Measurements from ENCODE around the gene PHTF2.

PHTF2 gene

DNA sequence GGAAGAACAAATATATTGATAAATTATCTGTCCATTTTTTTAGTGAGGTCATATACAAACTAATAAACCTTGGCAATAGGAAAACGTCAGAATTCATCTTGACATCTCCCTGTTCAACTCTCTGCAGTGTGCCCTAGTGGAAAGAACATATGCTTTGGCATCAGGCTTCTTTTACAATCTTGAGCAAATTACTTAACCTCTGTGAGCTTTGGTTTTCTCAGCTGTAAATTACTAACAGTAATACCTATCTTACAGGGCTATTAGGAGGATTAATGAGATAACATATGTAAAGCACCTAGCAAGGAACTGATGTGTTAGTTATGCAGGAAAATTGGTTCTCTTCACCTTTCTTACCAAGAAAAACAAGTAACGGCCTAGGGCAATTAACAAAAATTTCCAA is 161.8 kb downstream of the PHTF2 start:
- Histone ChIP-seq H3K4me3 (replicated peaks; ENCODE audit: low read depth, low read length) (no peak overlapping the region), H3K27me3 (replicated peaks; ENCODE audit: control insufficient read depth, insufficient read depth, low read length) (no peaks in the 10 kb centered on the region), H3K36me3 (ENCODE audit: control insufficient read depth, insufficient read depth, low read length) (no peaks in the 10 kb centered on the region)
- TF ChIP-seq, protein P1, sequence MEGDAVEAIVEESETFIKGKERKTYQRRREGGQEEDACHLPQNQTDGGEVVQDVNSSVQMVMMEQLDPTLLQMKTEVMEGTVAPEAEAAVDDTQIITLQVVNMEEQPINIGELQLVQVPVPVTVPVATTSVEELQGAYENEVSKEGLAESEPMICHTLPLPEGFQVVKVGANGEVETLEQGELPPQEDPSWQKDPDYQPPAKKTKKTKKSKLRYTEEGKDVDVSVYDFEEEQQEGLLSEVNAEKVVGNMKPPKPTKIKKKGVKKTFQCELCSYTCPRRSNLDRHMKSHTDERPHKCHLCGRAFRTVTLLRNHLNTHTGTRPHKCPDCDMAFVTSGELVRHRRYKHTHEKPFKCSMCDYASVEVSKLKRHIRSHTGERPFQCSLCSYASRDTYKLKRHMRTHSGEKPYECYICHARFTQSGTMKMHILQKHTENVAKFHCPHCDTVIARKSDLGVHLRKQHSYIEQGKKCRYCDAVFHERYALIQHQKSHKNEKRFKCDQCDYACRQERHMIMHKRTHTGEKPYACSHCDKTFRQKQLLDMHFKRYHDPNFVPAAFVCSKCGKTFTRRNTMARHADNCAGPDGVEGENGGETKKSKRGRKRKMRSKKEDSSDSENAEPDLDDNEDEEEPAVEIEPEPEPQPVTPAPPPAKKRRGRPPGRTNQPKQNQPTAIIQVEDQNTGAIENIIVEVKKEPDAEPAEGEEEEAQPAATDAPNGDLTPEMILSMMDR (IDR thresholded peaks at IDR 0.05; ENCODE audit: insufficient read depth, low read length, poor library complexity, severe bottlenecking), result no peak
- no peak for DNase-seq (ENCODE audit: extremely low read depth, insufficient read length)

DNA sequence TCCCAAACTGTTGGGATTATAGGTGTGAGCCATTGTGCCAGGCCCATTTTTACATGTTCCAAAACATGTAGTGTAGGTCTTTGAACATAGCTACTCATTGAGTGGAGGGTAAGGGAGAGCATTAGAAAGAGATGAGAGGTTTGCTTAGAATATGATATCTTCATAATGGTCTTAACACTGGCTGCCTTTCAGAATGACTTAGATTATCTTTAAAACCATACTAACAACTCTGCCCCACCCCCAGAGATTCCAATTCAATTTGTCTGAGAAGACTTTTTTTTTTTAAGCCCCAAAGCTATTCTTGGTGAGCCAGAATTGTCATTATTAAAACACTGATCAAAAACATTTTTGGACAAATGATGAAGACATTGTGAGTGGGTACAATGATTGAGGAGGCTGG is 168.9 kb downstream of the PHTF2 start:
- TF ChIP-seq, protein P1 (IDR thresholded peaks at IDR 0.05; ENCODE audit: insufficient read depth, low read length, poor library complexity, severe bottlenecking), result no peak
- DNase-seq (ENCODE audit: extremely low read depth, insufficient read length), result no peak
- Histone ChIP-seq H3K4me3 (replicated peaks; ENCODE audit: low read depth, low read length) (no peak overlapping the region), H3K36me3 (ENCODE audit: control insufficient read depth, insufficient read depth, low read length) (no peaks in the 10 kb centered on the region; the same call in 1 of the 2 replicates), H3K27me3 (replicated peaks; ENCODE audit: control insufficient read depth, insufficient read depth, low read length) (no peaks in the 10 kb centered on the region)

DNA sequence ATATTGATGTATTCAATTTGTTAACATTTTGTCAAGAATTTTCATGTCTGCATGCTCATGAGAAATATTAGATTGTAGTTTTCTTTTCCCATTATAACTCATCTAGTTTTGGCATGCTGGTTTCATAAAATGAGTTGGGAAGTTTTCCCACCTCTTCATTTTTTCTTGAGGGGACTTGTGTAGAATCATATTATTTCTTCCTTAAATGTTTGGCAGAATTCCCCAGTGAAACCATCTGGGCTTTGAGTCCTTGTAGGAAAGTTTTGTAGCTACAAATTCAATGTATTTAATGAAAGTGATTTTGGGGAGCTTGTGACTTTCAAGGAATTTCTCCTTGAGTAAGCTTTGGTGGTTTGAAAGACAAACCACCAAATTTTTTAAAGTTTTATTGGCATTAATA is 173.2 kb downstream of the PHTF2 start:
- TF ChIP-seq, protein P1 (IDR thresholded peaks at IDR 0.05; ENCODE audit: insufficient read depth, low read length, poor library complexity, severe bottlenecking), result no peak
- Histone ChIP-seq H3K4me3 (replicated peaks; ENCODE audit: low read depth, low read length) (no peak overlapping the region), H3K27me3 (replicated peaks; ENCODE audit: control insufficient read depth, insufficient read depth, low read length) (no peaks in the 10 kb centered on the region), H3K36me3 (ENCODE audit: control insufficient read depth, insufficient read depth, low read length) (no peaks in the 10 kb centered on the region)
- DNase-seq (ENCODE audit: extremely low read depth, insufficient read length), result no peak

DNA sequence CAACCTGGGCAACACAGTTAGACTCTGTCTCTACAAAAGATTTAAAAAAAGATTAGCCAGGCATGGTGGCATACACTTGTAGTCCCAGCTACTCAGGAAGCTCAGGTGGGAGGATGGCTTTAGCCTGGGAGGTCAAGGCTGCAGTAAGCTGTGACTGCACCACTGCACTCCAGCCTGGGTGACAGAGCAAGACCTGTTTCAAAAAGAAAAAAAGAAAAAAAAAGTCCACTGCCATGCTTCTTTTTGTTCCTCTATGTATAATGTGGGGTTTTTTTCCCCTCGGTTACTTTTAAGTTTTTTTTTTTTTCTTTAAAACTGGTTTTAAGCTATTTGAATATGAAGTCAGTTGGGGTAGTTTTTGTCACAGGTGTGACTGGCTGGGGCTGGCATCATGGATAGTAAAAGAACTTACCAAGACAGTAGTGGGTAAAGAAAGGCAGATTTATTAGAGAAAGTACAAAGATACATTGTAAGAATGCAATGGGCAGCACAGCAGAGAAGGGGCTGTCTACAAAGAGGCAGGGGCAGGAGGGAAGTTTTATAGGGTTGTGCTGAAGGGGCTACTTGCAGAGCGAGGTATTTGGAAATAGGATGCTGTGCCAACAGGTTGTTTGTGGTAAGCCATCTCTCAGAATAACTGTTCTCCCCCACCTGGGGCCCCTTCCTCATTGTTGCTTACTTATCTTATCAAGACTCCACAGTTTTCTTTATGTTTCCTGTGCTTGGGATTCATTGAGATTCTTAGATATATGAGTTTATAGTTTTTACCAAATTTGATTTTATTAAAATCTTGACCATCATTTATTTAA is 177.3 kb downstream of the PHTF2 start:
- no peaks in the 10 kb centered on the region for H3K27me3 ChIP-seq (replicated peaks; ENCODE audit: control insufficient read depth, insufficient read depth, low read length)
- H3K4me3 ChIP-seq (replicated peaks; ENCODE audit: low read depth, low read length), result no peak overlapping the region
- TF ChIP-seq, protein P1 (IDR thresholded peaks at IDR 0.05; ENCODE audit: insufficient read depth, low read length, poor library complexity, severe bottlenecking), result no peak
- no peaks in the 10 kb centered on the region for H3K36me3 ChIP-seq (ENCODE audit: control insufficient read depth, insufficient read depth, low read length)
- DNase-seq (ENCODE audit: extremely low read depth, insufficient read length), result no peak

DNA sequence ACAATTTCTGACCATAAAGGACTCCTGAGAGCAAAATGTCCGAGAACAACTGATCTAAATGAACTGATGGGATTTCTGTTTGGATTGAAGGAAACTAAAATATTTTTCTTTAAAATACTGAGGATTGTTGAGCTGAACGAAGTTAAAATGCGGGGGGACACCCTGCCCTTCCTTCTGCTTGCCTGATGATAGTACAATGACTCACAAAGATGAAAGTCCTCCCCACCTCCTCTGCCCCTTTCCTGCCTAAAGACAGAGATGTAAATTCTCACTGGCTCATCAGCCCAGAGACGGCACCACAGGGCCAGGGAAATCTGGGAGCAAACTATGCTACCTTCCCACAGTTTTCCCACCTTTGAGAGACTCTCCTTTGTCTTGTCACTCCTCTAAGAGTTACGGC is 180.6 kb downstream of the PHTF2 start:
- H3K36me3 ChIP-seq (ENCODE audit: control insufficient read depth, insufficient read depth, low read length), result no peaks in the 10 kb centered on the region
- DNase-seq (ENCODE audit: extremely low read depth, insufficient read length), result no peak
- no peaks in the 10 kb centered on the region for H3K27me3 ChIP-seq (replicated peaks; ENCODE audit: control insufficient read depth, insufficient read depth, low read length)
- TF ChIP-seq, protein P1 (IDR thresholded peaks at IDR 0.05; ENCODE audit: insufficient read depth, low read length, poor library complexity, severe bottlenecking), result no peak
- H3K4me3 ChIP-seq (replicated peaks; ENCODE audit: low read depth, low read length), result no peak overlapping the region
